Erythroblast (primary cell): Measurements from ENCODE around the gene SPDEF.

Experiments used
- GATA1 ChIP-seq: IDR thresholded peaks from 2 replicates; pipeline ENCODE4 v1.6.1; 2011; ENCODE audit warnings: low read depth, mild to moderate bottlenecking, control low read depth, low read length, moderate library complexity
- POLR2A ChIP-seq: IDR thresholded peaks from 2 replicates; pipeline ENCODE4 v1.6.1; 2011; ENCODE audit warnings: mild to moderate bottlenecking, low read length

DNA sequence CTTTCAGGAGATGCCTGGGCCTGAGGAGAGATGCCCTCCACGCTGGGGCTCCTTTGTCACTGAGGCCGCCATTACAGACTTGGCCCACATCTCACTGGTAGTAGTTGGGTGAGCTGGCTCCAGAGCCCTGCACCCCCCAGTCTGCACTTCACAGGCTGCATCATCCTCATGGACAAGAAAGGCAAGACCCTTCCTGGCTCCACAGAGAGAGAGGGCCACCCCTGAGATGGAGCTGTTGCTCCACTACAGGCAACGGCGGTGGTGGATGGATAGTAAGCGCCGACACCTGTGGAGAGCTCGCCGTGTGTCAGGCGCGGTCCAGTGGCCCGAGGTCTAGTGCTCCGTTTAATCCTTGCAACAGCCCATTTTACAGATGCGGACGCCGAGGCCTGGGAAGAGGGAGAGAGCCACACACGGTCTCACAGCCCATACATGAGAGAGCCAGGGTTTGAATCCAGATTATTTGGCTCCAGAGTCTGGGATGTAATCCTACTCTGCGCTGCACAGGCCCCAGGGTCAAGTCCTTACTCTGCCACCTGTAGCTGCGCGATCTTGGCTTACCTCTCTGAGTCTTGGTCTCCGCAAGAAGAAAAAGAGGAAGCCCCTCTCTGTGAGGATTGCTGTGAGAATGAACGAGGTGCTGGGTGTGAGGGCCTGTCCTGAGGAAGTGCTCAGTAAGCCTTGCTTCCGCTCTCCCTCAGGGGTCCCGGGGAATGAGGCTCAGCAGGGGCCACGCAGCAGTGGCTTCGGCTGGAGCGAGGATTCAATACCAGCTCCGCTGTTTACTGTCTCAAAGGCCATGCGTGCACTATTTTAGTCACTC, 34.5 kb downstream of the SPDEF start:
- TF ChIP-seq POLR2A (no peak), GATA1 (no peak)
